A549 (cell line): ENCODE results near the gene NDUFAF3. TPM values are rescaled to one million over a fixed set of nuclear protein-coding genes. Genes with fewer than 3 reads are reported as not detected.
A peak's percentile ranks its signal among the peaks of the same experiment; 100 is the strongest.

Experiments used
- BCL3 ChIP-seq: fragments of >200 bp; sonication (Bioruptor Twin); formaldehyde crosslinking; IDR thresholded peaks from 3 replicates; pipeline ENCODE4 v1.6.1; 2016
- CBX2 ChIP-seq: fragments of 200-600 bp; sonication (generic); IDR thresholded peaks from 2 replicates; pipeline ENCODE4 v1.6.1; 2016; ENCODE audit warnings: low read depth, mild to moderate bottlenecking, borderline replicate concordance
- CHD2 ChIP-seq: fragments of 150-350 bp; IDR thresholded peaks from 2 replicates; pipeline ENCODE4 v1.6.1; 2014; ENCODE audit warnings: low read length; ENCODE audit not compliant: partially characterized antibody
- CTCF ChIP-seq: fragments of >200 bp; sonication (Bioruptor Twin); formaldehyde crosslinking; IDR thresholded peaks from 3 replicates; pipeline ENCODE4 v1.5.1; 2016
- E2F6 ChIP-seq: IDR thresholded peaks from 2 replicates; pipeline ENCODE4 v1.6.1; 2012; ENCODE audit warnings: low read depth, borderline replicate concordance
- EHF ChIP-seq: fragments of 250-450 bp; sonication (Bioruptor Pico); IDR thresholded peaks from 2 replicates; pipeline ENCODE4 v1.5.0; 2020; ENCODE audit warnings: mild to moderate bottlenecking
- EHMT2 ChIP-seq: fragments of 200-600 bp; sonication (generic); IDR thresholded peaks from 2 replicates; pipeline ENCODE4 v1.6.1; 2016; ENCODE audit warnings: antibody characterized with exemption, low read depth, mild to moderate bottlenecking, moderate library complexity
- FOSL2 ChIP-seq, 2 experiments: fragments of 450-650 bp in 1 of 2; fragments of >200 bp in 1 of 2; sonication (Bioruptor Twin) in 1 of 2; formaldehyde crosslinking; IDR thresholded peaks; 2 replicates each; pipeline versions ENCODE4 v1.5.0 to v1.6.1; 2016 to 2020; ENCODE audit warnings: mild to moderate bottlenecking in 1 of 2, moderate library complexity in 1 of 2
- HDAC2 ChIP-seq: fragments of 200-600 bp; sonication (generic); IDR thresholded peaks from 2 replicates; pipeline ENCODE4 v1.6.1; 2016
- JUN ChIP-seq, 2 experiments: fragments of >200 bp; sonication (Bioruptor Twin); formaldehyde crosslinking; IDR thresholded peaks; 2 replicates in 1 of 2; 3 replicates in 1 of 2; pipeline ENCODE4 v1.6.1; 2016 to 2017
- MAFK ChIP-seq: fragments of 450-650 bp; IDR thresholded peaks from 2 replicates; pipeline ENCODE4 v1.6.1; 2014; ENCODE audit not compliant: partially characterized antibody
- MAX ChIP-seq: IDR thresholded peaks from 2 replicates; pipeline ENCODE4 v1.6.1; 2012
- NR3C1 ChIP-seq: fragments of >200 bp; sonication (Bioruptor Twin); formaldehyde crosslinking; IDR thresholded peaks from 3 replicates; pipeline ENCODE4 v1.6.1; 2017
- RCOR1 ChIP-seq: fragments of 150-350 bp; IDR thresholded peaks from 2 replicates; pipeline ENCODE4 v1.6.1; 2014; ENCODE audit warnings: antibody characterized with exemption, low read length, low read depth
- RFX5 ChIP-seq: fragments of 450-650 bp; IDR thresholded peaks from 2 replicates; pipeline ENCODE4 v1.7.1; 2014; ENCODE audit warnings: antibody characterized with exemption, mild to moderate bottlenecking, moderate library complexity
- RNF2 ChIP-seq: fragments of 200-600 bp; sonication (generic); IDR thresholded peaks from 2 replicates; pipeline ENCODE4 v1.6.1; 2016; ENCODE audit warnings: low read depth, mild to moderate bottlenecking, antibody characterized with exemption, moderate library complexity, borderline replicate concordance
- SMC3 ChIP-seq: fragments of >200 bp; sonication (Bioruptor Twin); formaldehyde crosslinking; IDR thresholded peaks from 3 replicates; pipeline ENCODE4 v1.6.1; 2018; ENCODE audit warnings: inconsistent platforms
- TFCP2L1 ChIP-seq: fragments of 250-450 bp; sonication (Bioruptor Pico); IDR thresholded peaks from 2 replicates; pipeline ENCODE4 v1.5.0; 2021; ENCODE audit warnings: mild to moderate bottlenecking
- TP53 ChIP-seq: fragments of 250-450 bp; sonication (Bioruptor Pico); IDR thresholded peaks from 2 replicates; pipeline ENCODE4 v1.5.0; 2021; ENCODE audit warnings: mild to moderate bottlenecking, moderate library complexity
- USF2 ChIP-seq: fragments of 450-650 bp; IDR thresholded peaks from 2 replicates; pipeline ENCODE4 v1.6.1; 2014; ENCODE audit warnings: antibody characterized with exemption
- ZFP36 ChIP-seq: fragments of 450-650 bp; IDR thresholded peaks from 2 replicates; pipeline ENCODE4 v1.6.1; 2014; ENCODE audit warnings: borderline replicate concordance; ENCODE audit not compliant: partially characterized antibody
- polyA plus RNA-seq, 4 experiments: library from polyadenylated mRNA; depleted of rRNA in 3 of 4; stranded (reverse); fragments of >200 nt; fragmentation: RNase III in 1 of 4; extraction: RNeasy Plus Mini Kit Qiagen cat#74134 plus additional on column Dnase treatment in 1 of 4; gene quantifications; 2 replicates in 3 of 4; 3 replicates in 1 of 4; pipeline ENCODE4 v1.2.3, GENCODE V29; 2011 to 2017
- TF ChIP-seq, protein P1 (sequence below): fragments of 250-450 bp; sonication (Bioruptor Pico); IDR thresholded peaks from 2 replicates; pipeline ENCODE4 v1.5.0; 2020; ENCODE audit warnings: low read depth, mild to moderate bottlenecking, moderate library complexity
- TF ChIP-seq, protein P2 (sequence below): IDR thresholded peaks from 2 replicates; pipeline ENCODE4 v1.6.1; 2012
- TF ChIP-seq, protein P3 (sequence below): fragments of 250-450 bp; sonication (Bioruptor Pico); IDR thresholded peaks from 2 replicates; pipeline ENCODE4 v1.5.0; 2021; ENCODE audit warnings: mild to moderate bottlenecking, moderate library complexity, borderline replicate concordance

NDUFAF3 gene
- polyA plus RNA-seq, 2 of the 4 experiments (the other 2 are of a cell fraction) = 44.3 to 71.4 TPM

- TF ChIP-seq E2F6 (no peak), HDAC2 (no peak), TP53 (CRISPR knock-in tag) (no peak), JUN (IDR thresholded peaks at IDR 0.05) (peak; percentile 75; a peak in 4 of 5 replicates), RFX5 (no peak), MAFK (no peak), USF2 (no peak), RCOR1 (no peak), CHD2 (no peak), RNF2 (no peak), NR3C1 (no peak), MAX (peak; percentile 31; the same call in 1 of the 2 replicates), CBX2 (no peak), TFCP2L1 (0 out of 2 replicates have a peak, but pooled peaks have one; percentile 8), FOSL2 (IDR thresholded peaks at IDR 0.05) (peak; percentile 55; the same call in 1 of the 2 replicates), FOSL2 (CRISPR knock-in tag; IDR thresholded peaks at IDR 0.05) (peak; percentile 85), SMC3 (peak; percentile 16; the same call in 1 of the 3 replicates), EHMT2 (no peak), ZFP36 (no peak), CTCF (peak; percentile 30; the same call in 2 of the 3 replicates), EHF (CRISPR knock-in tag) (no peak), BCL3 (0 out of 3 replicates have a peak, but pooled peaks have one; percentile 45)
- TF ChIP-seq, protein P1, sequence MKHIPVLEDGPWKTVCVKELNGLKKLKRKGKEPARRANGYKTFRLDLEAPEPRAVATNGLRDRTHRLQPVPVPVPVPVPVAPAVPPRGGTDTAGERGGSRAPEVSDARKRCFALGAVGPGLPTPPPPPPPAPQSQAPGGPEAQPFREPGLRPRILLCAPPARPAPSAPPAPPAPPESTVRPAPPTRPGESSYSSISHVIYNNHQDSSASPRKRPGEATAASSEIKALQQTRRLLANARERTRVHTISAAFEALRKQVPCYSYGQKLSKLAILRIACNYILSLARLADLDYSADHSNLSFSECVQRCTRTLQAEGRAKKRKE = no peak
- TF ChIP-seq, protein P2, sequence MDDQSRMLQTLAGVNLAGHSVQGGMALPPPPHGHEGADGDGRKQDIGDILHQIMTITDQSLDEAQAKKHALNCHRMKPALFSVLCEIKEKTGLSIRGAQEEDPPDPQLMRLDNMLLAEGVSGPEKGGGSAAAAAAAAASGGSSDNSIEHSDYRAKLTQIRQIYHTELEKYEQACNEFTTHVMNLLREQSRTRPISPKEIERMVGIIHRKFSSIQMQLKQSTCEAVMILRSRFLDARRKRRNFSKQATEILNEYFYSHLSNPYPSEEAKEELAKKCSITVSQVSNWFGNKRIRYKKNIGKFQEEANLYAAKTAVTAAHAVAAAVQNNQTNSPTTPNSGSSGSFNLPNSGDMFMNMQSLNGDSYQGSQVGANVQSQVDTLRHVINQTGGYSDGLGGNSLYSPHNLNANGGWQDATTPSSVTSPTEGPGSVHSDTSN = no peak
- TF ChIP-seq, protein P3, sequence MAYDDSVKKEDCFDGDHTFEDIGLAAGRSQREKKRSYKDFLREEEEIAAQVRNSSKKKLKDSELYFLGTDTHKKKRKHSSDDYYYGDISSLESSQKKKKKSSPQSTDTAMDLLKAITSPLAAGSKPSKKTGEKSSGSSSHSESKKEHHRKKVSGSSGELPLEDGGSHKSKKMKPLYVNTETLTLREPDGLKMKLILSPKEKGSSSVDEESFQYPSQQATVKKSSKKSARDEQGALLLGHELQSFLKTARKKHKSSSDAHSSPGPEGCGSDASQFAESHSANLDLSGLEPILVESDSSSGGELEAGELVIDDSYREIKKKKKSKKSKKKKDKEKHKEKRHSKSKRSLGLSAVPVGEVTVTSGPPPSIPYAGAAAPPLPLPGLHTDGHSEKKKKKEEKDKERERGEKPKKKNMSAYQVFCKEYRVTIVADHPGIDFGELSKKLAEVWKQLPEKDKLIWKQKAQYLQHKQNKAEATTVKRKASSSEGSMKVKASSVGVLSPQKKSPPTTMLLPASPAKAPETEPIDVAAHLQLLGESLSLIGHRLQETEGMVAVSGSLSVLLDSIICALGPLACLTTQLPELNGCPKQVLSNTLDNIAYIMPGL (CRISPR knock-in tag) = no peak
Measured at GRCh38 chr3:48989796-48990635, 31.9 kb upstream of the NDUFAF3 start, which contains the start of gene P4HTM (continued).
